ENCODE results near the gene SELENOO.

DNA sequence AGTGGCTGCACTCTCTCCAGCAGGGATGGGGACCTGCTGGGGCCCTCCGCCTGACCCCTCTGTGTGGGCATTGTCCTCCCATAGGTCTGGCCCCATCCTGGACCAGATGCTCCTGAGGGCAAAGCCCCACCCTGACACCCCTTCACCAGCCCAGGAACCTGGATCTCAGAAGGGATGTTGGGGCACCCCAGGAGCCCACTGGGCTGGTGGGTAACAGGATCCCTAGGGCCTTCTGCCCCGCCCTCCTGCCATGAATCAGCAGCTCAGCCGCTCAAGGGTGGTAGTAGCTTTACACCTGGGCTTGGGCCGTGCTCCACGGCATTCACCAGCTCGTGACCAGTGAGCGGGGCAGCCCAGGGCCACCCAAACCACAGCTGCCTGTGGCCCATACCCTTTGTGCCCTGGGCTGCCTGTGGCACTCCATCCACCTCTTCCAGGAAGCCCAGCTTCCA lies 61.7 kb downstream of the SELENOO start:
- TF ChIP-seq, protein P1, sequence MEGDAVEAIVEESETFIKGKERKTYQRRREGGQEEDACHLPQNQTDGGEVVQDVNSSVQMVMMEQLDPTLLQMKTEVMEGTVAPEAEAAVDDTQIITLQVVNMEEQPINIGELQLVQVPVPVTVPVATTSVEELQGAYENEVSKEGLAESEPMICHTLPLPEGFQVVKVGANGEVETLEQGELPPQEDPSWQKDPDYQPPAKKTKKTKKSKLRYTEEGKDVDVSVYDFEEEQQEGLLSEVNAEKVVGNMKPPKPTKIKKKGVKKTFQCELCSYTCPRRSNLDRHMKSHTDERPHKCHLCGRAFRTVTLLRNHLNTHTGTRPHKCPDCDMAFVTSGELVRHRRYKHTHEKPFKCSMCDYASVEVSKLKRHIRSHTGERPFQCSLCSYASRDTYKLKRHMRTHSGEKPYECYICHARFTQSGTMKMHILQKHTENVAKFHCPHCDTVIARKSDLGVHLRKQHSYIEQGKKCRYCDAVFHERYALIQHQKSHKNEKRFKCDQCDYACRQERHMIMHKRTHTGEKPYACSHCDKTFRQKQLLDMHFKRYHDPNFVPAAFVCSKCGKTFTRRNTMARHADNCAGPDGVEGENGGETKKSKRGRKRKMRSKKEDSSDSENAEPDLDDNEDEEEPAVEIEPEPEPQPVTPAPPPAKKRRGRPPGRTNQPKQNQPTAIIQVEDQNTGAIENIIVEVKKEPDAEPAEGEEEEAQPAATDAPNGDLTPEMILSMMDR (IDR thresholded peaks at IDR 0.05): no peak
- no peak for TF ChIP-seq EZH2 (IDR thresholded peaks at IDR 0.05; ENCODE audit: borderline replicate concordance, insufficient read depth, low read depth, low read length, poor library complexity, severe bottlenecking)
